Left renal pelvis (tissue), 4 donors: ENCODE data around the gene MTMR12. TPM values are rescaled to one million over a fixed set of nuclear protein-coding genes. Genes with fewer than 3 reads are reported as not detected.
"Not testable (repeated sequence)": the region's sequence is repeated elsewhere in the genome, so short reads cannot be mapped to it uniquely, and the experiment has no call there.

Experiments
- DNase-seq, 4 donors: peaks; one replicate each; pipeline ENCODE4 v3.0.0-alpha.2; 2013; ENCODE audit warnings: low read depth in 4 of 4, low spot score in 3 of 4
- polyA plus RNA-seq, 4 donors: library from polyadenylated mRNA; unstranded; fragments of 120-200 nt; gene quantifications; one replicate each; pipeline ENCODE4 v1.2.1, GENCODE V29; 2013; ENCODE audit not compliant: insufficient read length in 4 of 4

The MTMR12 gene
- polyA plus RNA-seq, 4 donors = 24.6 to 42.7 (median 34.2) TPM

- DNase-seq = no peak
These were observed 71.5 kb downstream of the MTMR12 start for GRCh38 chr5:32241034-32241783.

GRCh38 chr5:32239385-32239784 lies 73.4 kb downstream of the MTMR12 start:
- no peak for DNase-seq

GRCh38 chr5:32233696-32234447 lies 78.9 kb downstream of the MTMR12 start:
- no peak for DNase-seq

- no peak for DNase-seq
These were observed 79.5 kb downstream of the MTMR12 start for GRCh38 chr5:32233220-32233695.

- DNase-seq = no peak
These were observed 80.1 kb downstream of the MTMR12 start for GRCh38 chr5:32232441-32233219.

GRCh38 chr5:32231929-32232328 lies 80.8 kb downstream of the MTMR12 start:
- DNase-seq = no peak

GRCh38 chr5:32231241-32231640 lies 81.5 kb downstream of the MTMR12 start:
- DNase-seq = no peak

GRCh38 chr5:32230356-32231099 lies 82.2 kb downstream of the MTMR12 start:
- no peak for DNase-seq

- no peak for DNase-seq
These were observed 83.2 kb downstream of the MTMR12 start for GRCh38 chr5:32229586-32229985.

- no peak for DNase-seq
These were observed 83.9 kb downstream of the MTMR12 start for GRCh38 chr5:32228816-32229215.

- DNase-seq = no peak
These were observed 87.3 kb downstream of the MTMR12 start for GRCh38 chr5:32225445-32225844.

GRCh38 chr5:32223972-32224609 lies 88.6 kb downstream of the MTMR12 start:
- no peak for DNase-seq

GRCh38 chr5:32222723-32223470 lies 89.8 kb downstream of the MTMR12 start:
- no peak for DNase-seq

GRCh38 chr5:32217886-32218396 lies 94.8 kb downstream of the MTMR12 start:
- DNase-seq = no peak

GRCh38 chr5:32214344-32214743 lies 98.4 kb downstream of the MTMR12 start:
- DNase-seq = not testable (repeated sequence)

GRCh38 chr5:32210151-32210550 lies 102.6 kb downstream of the MTMR12 start:
- DNase-seq = no peak

- DNase-seq = not testable (repeated sequence)
These were observed 103.9 kb downstream of the MTMR12 start for GRCh38 chr5:32208837-32209236.

- DNase-seq = no peak
These were observed 105.4 kb downstream of the MTMR12 start for GRCh38 chr5:32207355-32207634.
